GM18951 (cell line): ENCODE results near the gene ALDH3B1.

Source experiments
- POLR2A ChIP-seq: IDR thresholded peaks from 4 replicates; pipeline ENCODE4 v1.6.1; 2011; ENCODE audit warnings: mild to moderate bottlenecking; ENCODE audit not compliant: insufficient read length, insufficient read depth; ENCODE audit errors: extremely low read depth
- in situ Hi-C: fragments of 300-500 bp; cut with MboI; formaldehyde crosslinking; loops from one replicate; pipeline ENCODE4 v1.12.0; 2022; ENCODE audit warnings: low sequenced_read_pairs, mixed read lengths, inconsistent platforms; ENCODE audit not compliant: unreplicated experiment

ALDH3B1 gene

GRCh38 chr11:68030318-68031143 is 20.4 kb downstream of the ALDH3B1 start, which contains the start of gene NDUFS8:
NDUFS8 (plus strand) TSS chr11:68030681; CDS start chr11:68032152, 1,471 bp downstream.
- TF ChIP-seq POLR2A = peak; percentile 72
- in situ Hi-C loops = no loop called here

GRCh38 chr11:68031144-68031464 is 21.0 kb downstream of the ALDH3B1 start:
- TF ChIP-seq POLR2A = no peak
- in situ Hi-C loops = no loop called here

GRCh38 chr11:68032003-68032402 is 21.9 kb downstream of the ALDH3B1 start:
- no peak for TF ChIP-seq POLR2A
- in situ Hi-C loops = no loop called here

GRCh38 chr11:68032997-68033707 is 23.0 kb downstream of the ALDH3B1 start:
- TF ChIP-seq POLR2A = no peak
- in situ Hi-C loops = no loop called here

- in situ Hi-C loops = no loop called here
- no peak for TF ChIP-seq POLR2A
Observed at GRCh38 chr11:68033708-68034045, 23.6 kb downstream of the ALDH3B1 start.

GRCh38 chr11:68035266-68035876 is 25.2 kb downstream of the ALDH3B1 start:
- no peak for TF ChIP-seq POLR2A
- in situ Hi-C loops = no loop called here

- no peak for TF ChIP-seq POLR2A
- in situ Hi-C loops = no loop called here
Observed at GRCh38 chr11:68036141-68036716, 26.1 kb downstream of the ALDH3B1 start.

- in situ Hi-C loops = no loop called here
- TF ChIP-seq POLR2A = no peak
Observed at GRCh38 chr11:68036717-68037239, 26.7 kb downstream of the ALDH3B1 start.

- TF ChIP-seq POLR2A = peak; percentile 13
- in situ Hi-C loops = no loop called here
Observed at GRCh38 chr11:68037411-68038225, 27.5 kb downstream of the ALDH3B1 start.

- in situ Hi-C loops = no loop called here
- TF ChIP-seq POLR2A = no peak
Observed at GRCh38 chr11:68038226-68038717, 28.1 kb downstream of the ALDH3B1 start.

- TF ChIP-seq POLR2A = peak; percentile 93
- in situ Hi-C loops = no loop called here
Observed at GRCh38 chr11:68038718-68039525, 28.8 kb downstream of the ALDH3B1 start, which contains the start of gene TCIRG1. TCIRG1 (plus strand) TSS chr11:68039025; CDS start chr11:68041272, 2,247 bp downstream.
